Fibroblast of pulmonary artery (primary cell): ENCODE results near the gene ANKRD16.

Experiments used
- DNase-seq: peaks from one replicate; pipeline ENCODE4 v3.0.0-alpha.2; 2010; ENCODE audit warnings: low read depth
- H3K4me3 ChIP-seq: replicated peaks from 2 replicates; pipeline ENCODE4 v1.5.1; 2011; ENCODE audit warnings: low read depth, mild to moderate bottlenecking, control low read depth, low read length, moderate library complexity
- TF ChIP-seq, protein P1 (sequence below): IDR thresholded peaks from 2 replicates; pipeline ENCODE4 v1.5.1; 2011; ENCODE audit warnings: mild to moderate bottlenecking, control low read depth, low read length, inconsistent platforms; ENCODE audit errors: missing control alignments

ANKRD16 gene

DNA sequence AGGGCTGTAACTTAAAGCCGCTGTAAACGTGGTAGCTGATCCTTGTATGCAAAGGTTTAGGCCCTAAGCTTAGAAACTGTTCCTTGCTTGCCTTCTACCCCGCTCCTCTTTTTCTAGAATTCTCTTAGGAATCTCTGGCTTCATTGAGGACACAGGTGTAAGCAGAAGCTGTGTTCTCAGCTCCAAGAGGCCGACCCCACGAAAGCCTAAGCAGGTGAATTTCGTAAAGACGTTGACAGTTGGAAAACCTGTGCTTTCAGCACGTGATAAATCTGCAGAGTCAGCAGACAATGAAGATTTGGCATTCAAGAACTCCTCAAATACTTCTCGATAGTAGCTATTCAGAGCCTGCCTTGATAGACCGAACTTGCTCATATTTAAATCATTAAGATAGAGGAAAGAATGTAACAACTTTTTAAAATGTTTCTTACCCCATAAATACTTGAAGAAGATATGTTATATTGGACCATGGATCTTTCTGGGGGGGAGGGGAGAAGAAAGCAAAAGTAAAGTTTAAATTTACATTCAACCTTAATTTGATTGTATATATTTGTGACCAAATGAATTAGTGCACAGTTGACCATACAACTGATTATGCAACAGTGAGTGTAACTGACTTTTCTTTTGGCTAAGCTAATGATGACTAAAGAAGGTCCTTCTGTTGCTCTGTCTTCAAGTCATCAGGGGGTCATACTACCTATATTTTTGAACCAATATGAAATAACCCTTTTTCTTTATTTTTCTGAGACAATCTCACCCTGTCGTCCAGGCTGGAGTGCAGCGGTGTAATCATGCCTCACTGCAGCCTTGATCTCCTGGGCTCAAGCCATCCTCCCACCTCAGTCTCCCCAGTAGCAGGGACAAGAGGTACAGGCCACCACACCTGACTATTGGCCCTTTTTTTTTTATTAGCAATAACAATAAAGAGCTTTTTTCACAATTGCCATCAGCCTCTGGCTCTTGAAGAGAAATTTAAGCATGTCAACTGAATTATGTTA is 75.3 kb downstream of the ANKRD16 start:
- TF ChIP-seq, protein P1, sequence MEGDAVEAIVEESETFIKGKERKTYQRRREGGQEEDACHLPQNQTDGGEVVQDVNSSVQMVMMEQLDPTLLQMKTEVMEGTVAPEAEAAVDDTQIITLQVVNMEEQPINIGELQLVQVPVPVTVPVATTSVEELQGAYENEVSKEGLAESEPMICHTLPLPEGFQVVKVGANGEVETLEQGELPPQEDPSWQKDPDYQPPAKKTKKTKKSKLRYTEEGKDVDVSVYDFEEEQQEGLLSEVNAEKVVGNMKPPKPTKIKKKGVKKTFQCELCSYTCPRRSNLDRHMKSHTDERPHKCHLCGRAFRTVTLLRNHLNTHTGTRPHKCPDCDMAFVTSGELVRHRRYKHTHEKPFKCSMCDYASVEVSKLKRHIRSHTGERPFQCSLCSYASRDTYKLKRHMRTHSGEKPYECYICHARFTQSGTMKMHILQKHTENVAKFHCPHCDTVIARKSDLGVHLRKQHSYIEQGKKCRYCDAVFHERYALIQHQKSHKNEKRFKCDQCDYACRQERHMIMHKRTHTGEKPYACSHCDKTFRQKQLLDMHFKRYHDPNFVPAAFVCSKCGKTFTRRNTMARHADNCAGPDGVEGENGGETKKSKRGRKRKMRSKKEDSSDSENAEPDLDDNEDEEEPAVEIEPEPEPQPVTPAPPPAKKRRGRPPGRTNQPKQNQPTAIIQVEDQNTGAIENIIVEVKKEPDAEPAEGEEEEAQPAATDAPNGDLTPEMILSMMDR = no peak
- peak overlapping the region; percentile 92 for H3K4me3 ChIP-seq
- DNase-seq = peak; percentile 21

DNA sequence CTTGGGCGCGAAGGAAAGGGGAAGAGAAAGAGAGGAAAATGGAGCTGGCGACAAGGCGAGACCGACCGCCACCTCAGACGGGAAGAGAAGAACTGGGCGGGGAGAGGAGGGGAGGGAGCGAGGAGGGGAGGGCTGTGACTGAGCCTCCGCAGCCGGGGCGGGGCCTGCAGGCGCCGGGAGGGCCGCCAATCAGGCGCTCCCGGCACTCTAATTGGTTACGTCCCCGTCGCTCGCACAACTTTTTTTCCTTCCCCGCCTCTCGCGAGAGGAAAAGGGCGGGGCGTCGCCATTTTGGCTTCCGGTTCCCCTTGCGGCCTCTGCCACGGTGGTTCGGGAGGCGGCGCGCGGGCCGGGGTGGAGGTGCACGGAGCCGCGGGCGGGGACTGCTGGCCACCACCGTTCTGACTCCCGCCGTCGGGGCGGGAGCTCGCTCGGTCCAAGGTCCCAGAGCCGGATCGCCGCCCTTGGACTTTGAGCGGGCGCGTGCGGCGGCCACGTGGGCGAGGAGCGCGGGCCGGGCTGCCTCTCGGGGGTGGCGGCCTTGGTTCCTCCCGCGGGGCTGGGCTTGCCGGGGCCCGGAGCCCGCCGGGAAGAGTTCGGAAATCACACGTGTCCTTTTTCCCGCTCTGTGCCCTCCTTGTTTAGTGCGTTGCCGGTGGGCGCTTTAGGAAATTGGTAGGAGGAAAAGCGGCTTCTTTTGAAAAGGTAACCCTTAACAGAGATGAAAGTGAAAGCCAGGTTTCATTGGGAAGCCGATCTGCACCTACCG is 76.2 kb downstream of the ANKRD16 start, which contains the start of gene GDI2:
GDI2 (minus strand) TSS at position 94 of the 769 bp plus-strand sequence. CDS start 176 bp downstream, outside the sequence.
- TF ChIP-seq, protein P1 = no peak
- H3K4me3 ChIP-seq = peak within 1 kb of the TSS; percentile 92
- peak; percentile 96 for DNase-seq

DNA sequence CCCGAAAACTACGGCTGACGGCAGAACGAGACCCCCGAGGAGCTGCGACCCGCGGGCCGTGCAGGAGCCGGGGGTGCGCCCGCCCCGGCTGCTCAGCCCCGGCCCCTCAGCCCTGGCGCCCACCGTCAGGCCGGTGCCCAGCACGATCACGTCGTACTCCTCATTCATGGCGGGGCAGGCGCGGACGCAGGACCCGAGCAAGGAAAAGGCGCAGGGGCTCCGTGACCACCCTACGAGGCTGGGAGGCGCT is 76.7 kb downstream of the ANKRD16 start:
- TF ChIP-seq, protein P1 = no peak
- peak overlapping the region; percentile 92 for H3K4me3 ChIP-seq
- no peak for DNase-seq

DNA sequence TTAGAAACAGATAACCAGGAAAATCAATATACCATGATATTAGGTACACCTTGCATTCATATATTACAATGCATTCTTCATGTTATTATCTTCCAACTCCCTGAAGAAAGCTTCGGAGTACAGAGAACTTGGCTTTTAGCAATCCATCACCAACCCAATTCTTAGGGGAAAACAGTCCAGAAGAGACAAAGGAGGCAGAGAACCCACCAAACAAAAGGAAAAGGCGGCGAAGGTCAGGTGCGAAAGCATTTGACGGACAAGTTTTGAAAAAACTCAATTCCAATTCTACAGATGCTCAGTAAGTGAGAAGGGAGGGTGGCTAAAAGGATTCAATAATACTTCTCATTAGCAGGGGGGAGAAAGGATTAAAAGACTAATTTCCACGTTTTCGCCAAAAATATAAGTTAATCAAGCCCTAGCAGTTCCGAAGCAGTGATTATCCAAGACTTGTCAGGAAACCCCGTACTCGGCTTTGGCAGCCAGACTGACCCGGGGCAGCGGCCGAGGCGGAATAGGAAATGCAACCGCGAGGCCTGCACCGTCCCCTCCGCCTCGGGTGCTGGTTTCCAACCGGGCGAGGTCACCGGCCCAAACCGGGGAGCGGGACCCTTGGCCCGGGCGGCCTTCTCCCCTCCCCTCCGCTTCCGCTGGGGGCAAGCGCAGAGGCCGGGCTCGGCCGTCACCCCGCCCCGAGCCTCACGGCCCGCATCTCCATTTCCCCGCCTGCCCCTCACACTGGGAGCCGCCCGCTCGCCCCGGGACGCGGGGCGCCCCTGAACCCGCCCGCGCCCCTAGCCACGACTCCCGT is 77.2 kb downstream of the ANKRD16 start:
- no peak for DNase-seq
- peak overlapping the region; percentile 92 for H3K4me3 ChIP-seq
- TF ChIP-seq, protein P1 = no peak
